Measurements from ENCODE around the gene NCEH1. TPM values are rescaled to one million over a fixed set of nuclear protein-coding genes. Genes with fewer than 3 reads are reported as not detected.

NCEH1 gene
- total RNA-seq, 1 experiment from 2014 or later: 43.5 TPM

GRCh38 chr3:172646439-172647015 lies 64.3 kb downstream of the NCEH1 start:
- H3K4me2 ChIP-seq: no peak overlapping the region
- DNase-seq: peak in 1 of 2 experiments; percentile 63

DNA sequence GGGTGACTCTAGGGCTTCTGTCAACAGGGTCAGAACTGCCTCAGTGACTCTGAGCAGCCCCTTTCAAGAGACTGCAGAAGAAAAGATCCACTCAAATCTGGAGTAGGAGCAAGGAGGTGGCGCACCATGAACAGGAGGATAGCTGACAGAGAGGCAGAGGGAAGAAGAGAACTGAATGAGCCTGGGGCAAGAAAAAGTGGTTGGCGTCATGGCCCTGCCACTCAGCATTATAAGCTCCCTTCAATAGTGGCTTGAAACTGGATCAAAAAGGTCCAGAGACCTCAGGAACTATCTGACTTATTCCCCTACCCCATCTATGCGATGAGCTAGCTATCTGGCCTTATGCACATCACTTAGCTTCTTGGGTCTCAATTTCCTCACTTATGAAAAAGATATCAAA lies 66.6 kb downstream of the NCEH1 start:
- no TSS peak for BruUV-seq (replicated peaks)
- no peak for DNase-seq
- Histone ChIP-seq H3K9me2 (ENCODE audit: insufficient read depth) (no peaks in the 10 kb centered on the region), H3K4me1 (replicated peaks; ENCODE audit: insufficient read depth) (peaks cover 6% of the 10 kb centered on the region; the same call in 1 of the 2 replicates), H3K79me2 (ENCODE audit: low read depth) (peaks cover 6% of the 10 kb centered on the region; the same call in 1 of the 2 replicates), H2AFZ (no peak overlapping the region), H3K27ac (no peak overlapping the region), H3K9me3 (ENCODE audit: insufficient read depth, low read depth) (no peaks in the 10 kb centered on the region), H3K4me3 (no peak overlapping the region), H3K36me3 (ENCODE audit: low read depth) (peaks cover 35% of the 10 kb centered on the region), H3K4me2 (no peak overlapping the region), H3K27me3 (ENCODE audit: insufficient read depth, low read depth) (no peaks in the 10 kb centered on the region), H4K20me1 (ENCODE audit: insufficient read depth) (no peaks in the 10 kb centered on the region), H3F3A (ENCODE audit: insufficient read depth, low read depth) (peaks cover 13% of the 10 kb centered on the region; the same call in 1 of the 2 replicates)
- ChIA-PET POLR2A (ENCODE audit: unreplicated experiment) (interaction anchor here (0.7 kb wide), 1 partner anchor 106 kb away, joined by 5 read pairs; the partner anchor contains the start of gene ECT2), CTCF (interaction anchor here (0.5 to 0.7 kb wide), 3 partner anchors 106 to 602 kb away, joined by 3 to 5 read pairs (median 4); no protein-coding TSS in a partner anchor)
- TF ChIP-seq CTCF (conservative IDR thresholded peaks at IDR 0.05) (no peak), EZH2 (IDR thresholded peaks at IDR 0.05; ENCODE audit: low read depth) (no peak)
- intact Hi-C loops (cut with micrococcal nuclease; ENCODE audit: unreplicated experiment): no loop called here

More at GRCh38 chr3:172646439-172647015, 64.3 kb downstream of the NCEH1 start:
- Histone ChIP-seq H3K9me2 (ENCODE audit: insufficient read depth) (no peaks in the 10 kb centered on the region), H3K27me3 (ENCODE audit: insufficient read depth, low read depth) (no peaks in the 10 kb centered on the region), H4K20me1 (ENCODE audit: insufficient read depth) (no peaks in the 10 kb centered on the region), H3K4me1 (replicated peaks; ENCODE audit: insufficient read depth) (peaks cover 6% of the 10 kb centered on the region; the same call in 1 of the 2 replicates), H2AFZ (no peak overlapping the region), H3K9me3 (ENCODE audit: insufficient read depth, low read depth) (no peaks in the 10 kb centered on the region), H3K79me2 (ENCODE audit: low read depth) (peaks cover 22% of the 10 kb centered on the region), H3K4me3 (no peak overlapping the region), H3K36me3 (ENCODE audit: low read depth) (peaks cover 30% of the 10 kb centered on the region), H3K27ac (no peak overlapping the region), H3F3A (ENCODE audit: insufficient read depth, low read depth) (peaks cover 15% of the 10 kb centered on the region; the same call in 1 of the 2 replicates)
- no TSS peak for BruUV-seq (replicated peaks)
- ChIA-PET POLR2A (ENCODE audit: unreplicated experiment) (interaction anchor here (0.6 kb wide), 1 partner anchor 777 kb away, joined by 3 read pairs; no protein-coding TSS in a partner anchor), CTCF (interaction anchor here (0.5 kb wide), 1 partner anchor 312 kb away, joined by 3 read pairs; no protein-coding TSS in a partner anchor)
- no peak for TF ChIP-seq EZH2 (IDR thresholded peaks at IDR 0.05; ENCODE audit: low read depth)
- intact Hi-C loops (cut with micrococcal nuclease; ENCODE audit: unreplicated experiment): loop anchor here (5.0 kb wide), 1 partner anchor 1929 kb away; no protein-coding TSS in a partner anchor

- Histone ChIP-seq H3K27ac (no peak overlapping the region), H3K4me2 (no peak overlapping the region), H3K79me2 (ENCODE audit: low read depth) (peaks cover 5% of the 10 kb centered on the region; the same call in 1 of the 2 replicates), H3K27me3 (ENCODE audit: insufficient read depth, low read depth) (no peaks in the 10 kb centered on the region), H3K4me1 (replicated peaks; ENCODE audit: insufficient read depth) (peaks cover 7% of the 10 kb centered on the region; the same call in 1 of the 2 replicates), H3F3A (ENCODE audit: insufficient read depth, low read depth) (peaks cover 11% of the 10 kb centered on the region; the same call in 1 of the 2 replicates), H2AFZ (no peak overlapping the region), H4K20me1 (ENCODE audit: insufficient read depth) (no peaks in the 10 kb centered on the region), H3K36me3 (ENCODE audit: low read depth) (peaks cover 35% of the 10 kb centered on the region), H3K9me3 (ENCODE audit: insufficient read depth, low read depth) (no peaks in the 10 kb centered on the region), H3K9me2 (ENCODE audit: insufficient read depth) (no peaks in the 10 kb centered on the region), H3K4me3 (no peak overlapping the region)
- ChIA-PET CTCF (no interaction called here), POLR2A (ENCODE audit: unreplicated experiment) (no interaction called here)
- no peak for DNase-seq
- TF ChIP-seq EZH2 (IDR thresholded peaks at IDR 0.05; ENCODE audit: low read depth) (no peak), CTCF (conservative IDR thresholded peaks at IDR 0.05) (no peak)
- intact Hi-C loops (cut with micrococcal nuclease; ENCODE audit: unreplicated experiment): no loop called here
- no TSS peak for BruUV-seq (replicated peaks)
Observed at GRCh38 chr3:172643506-172644179, 67.2 kb downstream of the NCEH1 start.
